H9 (cell line): ENCODE measurements around the gene LIPK. TPM values are rescaled to one million over a fixed set of nuclear protein-coding genes. Genes with fewer than 3 reads are reported as not detected.
"Not testable (repeated sequence)": the region's sequence is repeated elsewhere in the genome, so short reads cannot be mapped to it uniquely, and the experiment has no call there.

Source experiments
- DNase-seq: peaks from one replicate; pipeline ENCODE4 v3.0.0-alpha.2; 2017
- H2AFZ ChIP-seq: one replicate; pipeline ENCODE4 v1.6.1; 2013; ENCODE audit warnings: mild to moderate bottlenecking, low read length, control low read depth, moderate library complexity
- H2AK5ac ChIP-seq: 2 replicates; pipeline ENCODE4 v1.6.1; 2013; ENCODE audit warnings: low read length, control low read depth, mixed read lengths; ENCODE audit not compliant: insufficient read length
- H2BK120ac ChIP-seq: one replicate; pipeline ENCODE4 v1.6.1; 2013; ENCODE audit warnings: low read depth, mild to moderate bottlenecking, low read length, control low read depth, inconsistent platforms; ENCODE audit not compliant: poor library complexity, severe bottlenecking
- H2BK12ac ChIP-seq: 2 replicates; pipeline ENCODE4 v1.6.1; 2013; ENCODE audit warnings: low read length, control low read depth, mixed read lengths, low read depth; ENCODE audit not compliant: insufficient read length
- H2BK15ac ChIP-seq: 2 replicates; pipeline ENCODE4 v1.6.1; 2013; ENCODE audit warnings: low read depth, low read length, control low read depth
- H2BK20ac ChIP-seq: one replicate; pipeline ENCODE4 v1.6.1; 2013; ENCODE audit warnings: low read depth, mild to moderate bottlenecking, low read length, control low read depth, inconsistent platforms; ENCODE audit not compliant: poor library complexity, severe bottlenecking
- H2BK5ac ChIP-seq: 2 replicates; pipeline ENCODE4 v1.6.1; 2013; ENCODE audit warnings: low read length, control low read depth, mixed read lengths; ENCODE audit not compliant: insufficient read length
- H3K14ac ChIP-seq: 2 replicates; pipeline ENCODE4 v1.6.1; 2013; ENCODE audit warnings: low read length, control low read depth; ENCODE audit not compliant: insufficient read depth
- H3K18ac ChIP-seq: 2 replicates; pipeline ENCODE4 v1.6.1; 2013; ENCODE audit warnings: low read depth, mild to moderate bottlenecking, mixed read lengths, low read length, control low read depth; ENCODE audit not compliant: insufficient read length
- H3K23ac ChIP-seq: 2 replicates; pipeline ENCODE4 v1.6.1; 2013; ENCODE audit warnings: low read length, control low read depth, mixed read lengths, low read depth; ENCODE audit not compliant: insufficient read length
- H3K23me2 ChIP-seq: 2 replicates; pipeline ENCODE4 v1.6.1; 2013; ENCODE audit warnings: low read depth, mild to moderate bottlenecking, mixed read lengths, low read length, control low read depth; ENCODE audit not compliant: insufficient read length, poor library complexity, severe bottlenecking
- H3K27ac ChIP-seq: 2 replicates; pipeline ENCODE4 v1.5.1; 2013; ENCODE audit warnings: low read length, control low read depth, mixed read lengths, low read depth; ENCODE audit not compliant: insufficient read length
- H3K27me3 ChIP-seq: 2 replicates; pipeline ENCODE4 v1.6.1; 2013; ENCODE audit warnings: low read length, control low read depth, inconsistent platforms; ENCODE audit not compliant: insufficient read depth
- H3K4ac ChIP-seq: 2 replicates; pipeline ENCODE4 v1.6.1; 2013; ENCODE audit warnings: low read depth, mild to moderate bottlenecking, control low read depth, inconsistent platforms, low read length, moderate library complexity
- H3K4me1 ChIP-seq: 2 replicates; pipeline ENCODE4 v1.6.1; 2013; ENCODE audit warnings: low read length, control low read depth, inconsistent platforms; ENCODE audit not compliant: insufficient read depth
- H3K4me2 ChIP-seq: 2 replicates; pipeline ENCODE4 v1.6.1; 2013; ENCODE audit warnings: low read length, control low read depth, mixed read lengths; ENCODE audit not compliant: insufficient read length, insufficient read depth
- H3K56ac ChIP-seq: 2 replicates; pipeline ENCODE4 v1.6.1; 2013; ENCODE audit warnings: low read depth, mild to moderate bottlenecking, mixed read lengths, low read length, control low read depth; ENCODE audit not compliant: insufficient read length
- H3K79me1 ChIP-seq: 2 replicates; pipeline ENCODE4 v1.6.1; 2013; ENCODE audit warnings: low read depth, mild to moderate bottlenecking, moderate library complexity, low read length, control low read depth, inconsistent platforms; ENCODE audit not compliant: insufficient read depth, poor library complexity, severe bottlenecking
- H3K79me2 ChIP-seq: 2 replicates; pipeline ENCODE4 v1.6.1; 2013; ENCODE audit warnings: low read length, control low read depth, inconsistent platforms; ENCODE audit not compliant: insufficient read depth
- H3K9ac ChIP-seq: 2 replicates; pipeline ENCODE4 v1.6.1; 2013; ENCODE audit warnings: low read length, control low read depth, mixed read lengths; ENCODE audit not compliant: insufficient read length; ENCODE audit errors: extremely low read depth
- H3K9me3 ChIP-seq: one replicate; pipeline ENCODE4 v1.6.1; 2013; ENCODE audit warnings: low read depth, low read length, inconsistent platforms; ENCODE audit not compliant: control insufficient read depth
- H3T11ph ChIP-seq: one replicate; pipeline ENCODE4 v1.6.1; 2013; ENCODE audit warnings: mild to moderate bottlenecking, low read length, control low read depth, inconsistent platforms
- H4K20me1 ChIP-seq: one replicate; pipeline ENCODE4 v1.6.1; 2013; ENCODE audit not compliant: control insufficient read depth, insufficient read length, insufficient read depth
- H4K5ac ChIP-seq: 2 replicates; pipeline ENCODE4 v1.6.1; 2013; ENCODE audit warnings: low read depth, mild to moderate bottlenecking, mixed read lengths, low read length, control low read depth; ENCODE audit not compliant: insufficient read length
- H4K8ac ChIP-seq: replicated peaks from 2 replicates; pipeline ENCODE4 v1.6.1; 2013; ENCODE audit warnings: low read length, control low read depth, mixed read lengths, low read depth; ENCODE audit not compliant: insufficient read length
- H4K91ac ChIP-seq: 2 replicates; pipeline ENCODE4 v1.6.1; 2013; ENCODE audit warnings: low read depth, mild to moderate bottlenecking, moderate library complexity, mixed read lengths, low read length, control low read depth; ENCODE audit not compliant: insufficient read length
- H3K27ac Mint-ChIP-seq, 3 experiments: 2 replicates in 2 of 3; 3 replicates in 1 of 3; pipeline ENCODE4 v1.8.0; 2020 to 2021; ENCODE audit warnings: mixed read lengths in 3 of 3, mild to moderate bottlenecking in 1 of 3, moderate library complexity in 1 of 3
- H3K27me3 Mint-ChIP-seq: 2 replicates; pipeline ENCODE4 v1.8.0; 2021; ENCODE audit warnings: low read depth, mild to moderate bottlenecking, moderate library complexity, mixed read lengths
- H3K36me3 Mint-ChIP-seq, 3 experiments: 2 replicates in 2 of 3; 3 replicates in 1 of 3; pipeline ENCODE4 v1.8.0; 2020 to 2021; ENCODE audit warnings: low read depth in 3 of 3, mixed read lengths in 3 of 3; ENCODE audit not compliant: insufficient read depth in 1 of 3
- H3K4me1 Mint-ChIP-seq, 2 experiments: 2 replicates each; pipeline ENCODE4 v1.8.0; 2020; ENCODE audit warnings: mixed read lengths in 2 of 2
- H3K4me3 Mint-ChIP-seq, 2 experiments: 2 replicates in 1 of 2; 3 replicates in 1 of 2; pipeline ENCODE4 v1.8.0; 2020 to 2021; ENCODE audit warnings: mild to moderate bottlenecking in 2 of 2, mixed read lengths in 2 of 2, moderate library complexity in 1 of 2
- H3K9me3 Mint-ChIP-seq, 2 experiments: 2 replicates in 1 of 2; 3 replicates in 1 of 2; pipeline ENCODE4 v1.8.0; 2020; ENCODE audit warnings: mild to moderate bottlenecking in 2 of 2, mixed read lengths in 2 of 2, moderate library complexity in 1 of 2
- CTCF ChIP-seq: fragments of 200-600 bp; sonication (generic); conservative IDR thresholded peaks from 3 replicates; pipeline ENCODE4 v1.8.0; 2021; ENCODE audit warnings: antibody characterized with exemption, mild to moderate bottlenecking
- WGBS: extraction: QIAGEN DNeasy Blood & Tissue Kit; methylation state at CpG from one replicate; pipeline ENCODE4 v1.1.7; 2013; ENCODE audit warnings: missing lambda C conversion rate, low lambda C conversion rate, mixed read lengths; ENCODE audit not compliant: insufficient read length; ENCODE audit errors: extremely low coverage; 5-methylcytosine and 5-hydroxymethylcytosine counted together
- total RNA-seq: library from RNA; stranded (reverse); gene quantifications from 2 replicates; pipeline ENCODE4 v1.2.1, GENCODE V29; 2021

The LIPK gene
- total RNA-seq, 1 experiment from 2014 or later: not detected

GRCh38 chr10:88735661-88736060, 29.6 kb downstream of the LIPK start:
- Histone ChIP-seq H3K56ac (no peak overlapping the region), H3K4me1 (no peaks in the 10 kb centered on the region), H3K14ac (no peak overlapping the region), H4K20me1 (no peaks in the 10 kb centered on the region), H2BK120ac (no peak overlapping the region), H3K27me3 (no peaks in the 10 kb centered on the region), H3T11ph (no peak overlapping the region), H3K79me1 (no peaks in the 10 kb centered on the region), H2BK12ac (no peak overlapping the region), H2BK15ac (no peak overlapping the region), H4K8ac (no peak overlapping the region), H3K23me2 (no peaks in the 10 kb centered on the region), H3K23ac (no peak overlapping the region), H3K9ac (no peak overlapping the region), H3K27ac (no peak overlapping the region), H2BK20ac (no peak overlapping the region), H4K5ac (no peak overlapping the region), H2AK5ac (no peak overlapping the region), H3K79me2 (no peaks in the 10 kb centered on the region), H3K4me2 (no peak overlapping the region), H2AFZ (no peak overlapping the region), H3K9me3 (no peaks in the 10 kb centered on the region), H3K4ac (no peak overlapping the region), H3K18ac (no peak overlapping the region), H2BK5ac (no peak overlapping the region), H4K91ac (no peak overlapping the region)
- DNase-seq: no peak
- Mint-ChIP-seq H3K27ac (no peak overlapping the region), H3K9me3 (no peaks in the 10 kb centered on the region), H3K4me1 (peaks cover 6% of the 10 kb centered on the region in 2 experiments), H3K4me3 (no peak overlapping the region), H3K27me3 (peaks cover 2% of the 10 kb centered on the region; the same call in 1 of the 2 replicates), H3K36me3 (no peaks in the 10 kb centered on the region)
- no peak for TF ChIP-seq CTCF
- WGBS: no CpG with 5 or more reads among the region's 1 CpG

GRCh38 chr10:88741921-88742320, 35.9 kb downstream of the LIPK start:
- H3K4me3 Mint-ChIP-seq, H2BK12ac ChIP-seq, H3K18ac ChIP-seq, H4K20me1 ChIP-seq, H3K27ac Mint-ChIP-seq, H3K4me1 Mint-ChIP-seq, H2AK5ac ChIP-seq, H3K27me3 Mint-ChIP-seq, H3K9me3 Mint-ChIP-seq, H2BK20ac ChIP-seq, H4K8ac ChIP-seq, H4K5ac ChIP-seq, H3K9me3 ChIP-seq, H3K23me2 ChIP-seq, H2BK5ac ChIP-seq, H2AFZ ChIP-seq, H3K9ac ChIP-seq, H2BK120ac ChIP-seq, H3K27ac ChIP-seq, H3K4ac ChIP-seq, H3K27me3 ChIP-seq, H3K79me2 ChIP-seq, H3K79me1 ChIP-seq, DNase-seq, H3K36me3 Mint-ChIP-seq, H4K91ac ChIP-seq, H3T11ph ChIP-seq, H3K4me2 ChIP-seq, H3K23ac ChIP-seq, H2BK15ac ChIP-seq, H3K4me1 ChIP-seq, H3K14ac ChIP-seq, H3K56ac ChIP-seq: not testable (repeated sequence)
- no CpG with 5 or more reads among the region's 5 CpGs for WGBS
